Limb (tissue), 2 donors: ENCODE data around the gene KIR3DL3.
"Not testable (repeated sequence)": the region's sequence is repeated elsewhere in the genome, so short reads cannot be mapped to it uniquely, and the experiment has no call there.

Experiments
- DNase-seq, 2 donors: peaks; one replicate each; pipeline ENCODE4 v3.0.0-alpha.2; 2016; ENCODE audit errors: extremely low spot score in 2 of 2

The KIR3DL3 gene

GRCh38 chr19:54729416-54730188 is 5.4 kb downstream of the KIR3DL3 start:
- DNase-seq: no peak

DNA sequence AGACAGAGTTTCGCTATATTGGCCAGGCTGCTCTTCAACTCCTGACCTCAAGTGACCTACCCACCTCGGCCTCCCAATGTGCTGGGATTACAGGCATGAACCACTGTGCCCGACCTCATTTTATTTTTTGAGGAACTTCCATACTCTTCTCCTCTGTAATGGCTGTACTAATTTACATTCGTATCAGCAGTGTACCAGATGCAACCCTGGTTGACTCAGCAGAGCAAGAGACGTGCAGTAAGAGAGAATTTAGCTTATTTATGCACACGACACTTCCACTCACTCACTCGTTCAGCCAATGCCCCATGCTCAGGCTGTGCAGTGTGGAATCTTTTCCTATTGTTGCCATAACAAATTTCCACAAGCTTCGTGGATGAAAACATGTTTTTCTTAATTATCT is 6.9 kb downstream of the KIR3DL3 start:
- no peak for DNase-seq

DNA sequence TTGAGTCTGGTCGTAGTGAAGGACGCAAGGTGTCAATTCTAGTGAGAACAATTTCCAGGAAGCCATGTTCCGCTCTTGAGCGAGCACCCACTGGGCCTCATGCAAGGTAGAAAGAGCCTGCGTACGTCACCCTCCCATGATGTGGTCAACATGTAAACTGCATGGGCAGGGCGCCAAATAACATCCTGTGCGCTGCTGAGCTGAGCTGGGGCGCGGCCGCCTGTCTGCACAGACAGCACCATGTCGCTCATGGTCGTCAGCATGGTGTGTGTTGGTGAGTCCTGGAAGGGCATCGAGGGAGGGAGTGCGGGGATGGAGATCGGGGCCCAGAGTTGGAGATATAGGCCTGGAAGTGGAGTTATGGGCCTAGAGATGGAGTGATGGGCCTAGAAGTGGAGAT is 14.1 kb downstream of the KIR3DL3 start, which contains the start of gene KIR2DL3:
KIR2DL3 (plus strand) TSS at position 208 of the 400 bp plus-strand sequence; CDS start at position 241, 33 bp downstream.
- DNase-seq: not testable (repeated sequence)

DNA sequence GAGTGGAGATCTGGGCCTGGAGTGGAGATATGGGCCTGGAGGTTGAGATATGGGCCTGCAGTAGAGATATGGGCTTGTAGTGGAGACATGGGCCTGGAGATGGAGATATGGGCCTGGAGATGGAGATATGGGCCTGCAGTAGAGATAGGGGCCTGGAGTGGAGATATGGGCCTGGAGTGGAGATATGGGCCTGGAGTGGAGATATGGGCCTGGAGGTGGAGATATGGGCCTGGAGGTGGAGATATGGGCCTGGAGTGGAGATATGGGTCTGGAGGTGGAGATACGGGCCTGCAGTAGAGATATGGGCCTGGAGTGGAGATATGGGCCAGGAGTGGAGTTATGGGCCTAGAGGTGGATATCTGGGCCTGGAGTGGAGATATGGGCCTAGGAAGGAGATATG is 14.5 kb downstream of the KIR3DL3 start:
- no peak for DNase-seq

DNA sequence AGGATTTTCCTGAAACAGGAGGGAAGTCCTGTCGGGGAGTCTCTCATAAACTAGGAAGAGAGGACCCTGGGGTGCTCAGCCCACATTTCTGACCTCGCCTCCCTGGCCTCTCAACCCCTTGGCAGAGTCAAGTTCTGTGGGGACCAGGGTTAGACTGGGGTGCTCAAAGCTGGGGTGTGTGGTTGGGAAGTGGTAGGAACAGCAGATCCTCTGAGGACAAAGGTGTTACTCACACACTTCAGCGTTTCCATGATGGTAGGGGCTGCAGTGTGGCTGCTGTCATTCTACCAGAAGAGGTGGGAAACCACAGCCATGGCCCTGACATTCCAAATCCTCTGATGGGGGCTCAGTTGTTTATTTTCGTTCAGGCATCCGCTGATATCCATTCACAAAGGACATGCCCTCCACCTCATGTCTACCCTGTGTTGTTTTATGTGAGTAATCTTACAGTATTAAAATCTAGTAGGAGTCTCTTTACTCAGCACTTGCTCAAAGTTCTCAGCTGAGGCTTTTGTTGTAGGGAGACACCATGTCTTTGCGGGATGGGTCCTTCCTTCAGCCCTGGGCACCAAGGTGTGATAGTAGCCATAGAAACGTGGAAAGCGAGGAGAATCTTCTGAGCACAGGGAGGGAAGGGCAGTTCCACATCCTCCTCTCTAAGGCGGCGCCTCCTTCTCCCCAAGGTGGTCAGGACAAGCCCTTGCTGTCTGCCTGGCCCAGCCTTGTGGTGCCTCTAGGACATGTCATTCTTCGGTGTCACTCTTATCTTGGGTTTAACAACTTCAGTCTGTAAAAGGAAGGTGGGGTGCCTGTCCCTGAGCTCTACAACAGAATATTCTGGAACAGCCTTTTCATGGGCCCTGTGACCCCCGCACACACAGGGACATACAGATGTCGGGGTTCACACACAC is 15.6 kb downstream of the KIR3DL3 start:
- no peak for DNase-seq

DNA sequence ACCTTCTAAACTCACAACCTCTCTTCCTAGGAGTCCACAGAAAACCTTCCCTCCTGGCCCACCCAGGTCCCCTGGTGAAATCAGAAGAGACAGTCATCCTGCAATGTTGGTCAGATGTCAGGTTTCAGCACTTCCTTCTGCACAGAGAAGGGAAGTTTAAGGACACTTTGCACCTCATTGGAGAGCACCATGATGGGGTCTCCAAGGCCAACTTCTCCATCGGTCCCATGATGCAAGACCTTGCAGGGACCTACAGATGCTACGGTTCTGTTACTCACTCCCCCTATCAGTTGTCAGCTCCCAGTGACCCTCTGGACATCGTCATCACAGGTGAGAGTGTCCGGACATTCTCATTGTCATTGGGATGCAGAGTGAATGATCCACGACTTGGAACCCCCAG is 17.7 kb downstream of the KIR3DL3 start:
- DNase-seq: not testable (repeated sequence)

GRCh38 chr19:54744080-54744479 is 19.8 kb downstream of the KIR3DL3 start:
- not testable (repeated sequence) for DNase-seq

DNA sequence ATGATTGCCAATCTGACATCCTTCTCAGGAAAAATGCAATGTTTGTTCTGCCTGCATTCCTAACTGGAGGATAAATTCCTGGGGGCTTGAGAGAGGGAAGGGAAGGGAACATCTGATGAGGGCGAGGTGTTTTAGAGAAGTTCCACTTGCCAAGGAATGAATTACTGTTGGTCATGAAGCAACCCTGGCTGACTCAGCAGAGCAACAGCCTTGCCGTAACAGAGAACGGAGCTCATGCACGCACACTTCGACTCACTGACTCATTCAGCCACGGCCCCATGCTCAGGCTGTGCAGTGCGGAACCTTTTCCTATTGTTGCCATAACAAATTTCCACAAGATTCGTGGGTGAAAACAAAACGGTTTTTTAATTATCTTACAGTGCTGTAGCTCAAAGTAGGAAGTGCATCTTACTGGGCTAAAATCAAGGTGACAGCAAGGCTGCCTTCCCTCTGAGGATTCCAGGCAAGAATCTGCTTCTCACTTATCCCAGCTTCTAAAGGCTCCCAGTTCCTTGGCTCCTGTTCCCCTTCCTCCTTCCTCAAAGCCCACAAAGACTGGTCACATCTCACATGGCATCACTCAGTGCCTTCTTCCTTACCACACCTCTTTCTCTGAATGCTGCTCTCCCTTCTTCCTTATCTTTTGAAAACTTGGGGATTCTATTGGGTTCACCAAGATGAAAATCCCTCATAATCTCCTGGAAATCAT is 23.5 kb downstream of the KIR3DL3 start:
- DNase-seq: not testable (repeated sequence)

DNA sequence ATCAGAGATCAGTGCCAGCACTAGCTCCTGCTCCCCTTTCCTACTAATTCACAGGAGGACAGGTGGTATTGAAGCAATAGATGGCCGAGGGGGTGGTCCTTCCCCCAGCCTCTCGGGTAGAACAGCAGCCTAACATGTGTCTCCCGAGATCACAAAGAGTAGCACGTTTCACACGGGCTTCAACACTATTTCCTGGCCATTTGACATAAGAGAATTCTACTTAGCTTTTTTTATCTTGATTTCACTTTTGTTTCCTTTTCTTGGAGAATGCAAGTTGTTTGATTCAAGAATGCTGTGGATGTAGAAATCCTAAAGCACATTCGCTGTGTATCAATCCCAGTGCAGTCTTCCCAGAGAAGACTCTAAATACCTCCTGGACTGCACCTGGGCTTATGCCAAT is 26.0 kb downstream of the KIR3DL3 start:
- DNase-seq: not testable (repeated sequence)

DNA sequence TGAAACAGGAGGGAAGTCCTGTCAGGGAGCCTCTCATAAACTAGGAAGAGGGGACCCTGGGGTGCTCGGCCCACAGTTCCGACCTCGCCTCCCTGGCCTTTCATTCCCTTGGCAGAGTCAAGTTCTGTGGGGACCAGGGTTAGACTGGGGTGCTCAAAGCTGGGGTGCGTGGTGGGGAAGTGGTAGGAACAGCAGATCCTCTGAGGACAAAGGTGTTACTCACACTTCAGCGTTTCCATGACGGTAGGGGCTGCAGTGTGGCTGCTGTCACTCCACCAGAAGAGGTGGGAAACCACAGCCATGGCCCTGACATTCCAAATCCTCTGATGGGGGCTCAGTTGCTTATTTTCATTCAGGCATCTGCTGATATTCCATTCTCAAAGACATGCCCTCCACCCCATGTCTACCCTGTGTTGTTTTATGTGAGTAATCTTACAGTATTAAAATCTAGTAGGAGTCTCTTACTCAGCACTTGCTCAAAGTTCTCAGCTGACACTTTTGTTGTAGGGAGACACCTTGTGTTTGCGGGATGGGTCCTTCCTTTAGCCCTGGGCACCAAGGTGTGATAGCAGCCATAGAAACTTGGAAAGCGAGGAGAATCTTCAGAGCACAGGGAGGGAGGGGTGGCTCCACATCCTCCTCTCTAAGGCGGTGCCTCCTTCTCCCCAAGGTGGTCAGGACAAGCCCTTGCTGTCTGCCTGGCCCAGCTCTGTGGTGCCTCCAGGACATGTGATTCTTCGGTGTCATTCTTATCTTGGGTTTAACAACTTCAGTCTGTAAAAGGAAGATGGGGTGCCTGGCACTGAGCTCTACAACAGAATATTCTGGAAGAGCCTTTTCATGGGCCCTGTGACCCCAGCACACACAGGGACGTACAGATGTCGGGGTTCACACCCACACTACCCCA is 32.2 kb downstream of the KIR3DL3 start:
- DNase-seq: not testable (repeated sequence)

DNA sequence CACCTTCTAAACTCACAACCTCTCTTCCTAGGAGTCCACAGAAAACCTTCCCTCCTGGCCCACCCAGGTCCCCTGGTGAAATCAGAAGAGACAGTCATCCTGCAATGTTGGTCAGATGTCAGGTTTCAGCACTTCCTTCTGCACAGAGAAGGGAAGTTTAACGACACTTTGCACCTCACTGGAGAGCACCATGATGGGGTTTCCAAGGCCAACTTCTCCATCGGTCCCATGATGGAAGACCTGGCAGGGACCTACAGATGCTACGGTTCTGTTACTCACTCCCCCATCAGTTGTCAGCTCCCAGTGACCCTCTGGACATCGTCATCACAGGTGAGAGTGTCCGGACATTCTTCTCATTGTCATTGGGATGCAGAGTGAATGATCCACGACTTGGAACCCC is 34.3 kb downstream of the KIR3DL3 start:
- not testable (repeated sequence) for DNase-seq

DNA sequence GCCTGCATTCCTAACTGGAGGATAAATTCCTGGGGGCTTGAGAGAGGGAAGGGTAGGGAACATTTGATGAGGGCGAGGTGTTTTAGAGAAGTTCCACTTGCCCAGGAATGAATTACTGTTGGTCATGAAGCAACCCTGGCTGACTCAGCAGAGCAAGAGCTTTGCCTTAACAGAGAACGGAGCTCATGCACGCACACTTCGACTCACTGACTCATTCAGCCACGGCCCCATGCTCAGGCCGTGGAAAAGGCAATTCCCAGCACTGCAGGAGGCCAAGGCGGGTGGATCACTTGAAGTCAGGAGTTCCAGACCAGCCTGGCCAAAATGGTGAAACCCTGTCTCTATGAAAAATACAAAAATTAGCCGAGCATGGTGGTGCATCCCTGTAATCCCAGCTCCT is 40.0 kb downstream of the KIR3DL3 start:
- DNase-seq: not testable (repeated sequence)

DNA sequence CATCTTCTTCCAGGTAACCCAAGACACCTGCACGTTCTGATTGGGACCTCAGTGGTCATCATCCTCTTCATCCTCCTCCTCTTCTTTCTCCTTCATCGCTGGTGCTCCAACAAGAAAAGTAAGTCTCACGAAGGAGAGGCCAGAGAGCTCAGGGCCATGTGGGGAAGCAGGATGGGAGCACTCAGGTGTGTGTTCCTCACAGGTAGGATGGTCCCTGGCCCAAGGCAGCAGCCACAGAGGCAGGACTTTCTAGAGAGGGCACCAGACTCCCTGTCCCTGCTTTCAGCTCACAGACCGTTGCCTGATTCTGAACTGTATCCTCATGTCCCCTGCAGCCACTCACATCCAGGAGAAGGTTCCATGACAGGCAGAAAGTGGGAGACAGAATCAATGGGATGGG is 42.2 kb downstream of the KIR3DL3 start:
- DNase-seq: not testable (repeated sequence)

DNA sequence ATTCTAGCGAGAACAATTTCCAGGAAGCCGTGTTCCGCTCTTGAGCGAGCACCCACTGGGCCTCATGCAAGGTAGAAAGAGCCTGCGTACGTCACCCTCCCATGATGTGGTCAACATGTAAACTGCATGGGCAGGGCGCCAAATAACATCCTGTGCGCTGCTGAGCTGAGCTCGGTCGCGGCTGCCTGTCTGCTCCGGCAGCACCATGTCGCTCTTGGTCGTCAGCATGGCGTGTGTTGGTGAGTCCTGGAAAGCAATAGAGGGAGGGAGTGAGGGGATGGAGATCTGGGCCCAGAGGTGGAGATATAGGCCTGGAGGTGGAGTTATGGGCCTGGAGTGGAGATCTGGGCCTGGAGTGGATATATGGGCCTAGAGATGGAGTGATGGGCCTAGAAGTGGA is 45.4 kb downstream of the KIR3DL3 start, which contains the start of gene KIR2DL1:
KIR2DL1 (plus strand) TSS at position 148 of the 400 bp plus-strand sequence; CDS start at position 206, 58 bp downstream.
- not testable (repeated sequence) for DNase-seq

- not testable (repeated sequence) for DNase-seq
Measured at GRCh38 chr19:54770511-54770910, 46.3 kb downstream of the KIR3DL3 start.

DNA sequence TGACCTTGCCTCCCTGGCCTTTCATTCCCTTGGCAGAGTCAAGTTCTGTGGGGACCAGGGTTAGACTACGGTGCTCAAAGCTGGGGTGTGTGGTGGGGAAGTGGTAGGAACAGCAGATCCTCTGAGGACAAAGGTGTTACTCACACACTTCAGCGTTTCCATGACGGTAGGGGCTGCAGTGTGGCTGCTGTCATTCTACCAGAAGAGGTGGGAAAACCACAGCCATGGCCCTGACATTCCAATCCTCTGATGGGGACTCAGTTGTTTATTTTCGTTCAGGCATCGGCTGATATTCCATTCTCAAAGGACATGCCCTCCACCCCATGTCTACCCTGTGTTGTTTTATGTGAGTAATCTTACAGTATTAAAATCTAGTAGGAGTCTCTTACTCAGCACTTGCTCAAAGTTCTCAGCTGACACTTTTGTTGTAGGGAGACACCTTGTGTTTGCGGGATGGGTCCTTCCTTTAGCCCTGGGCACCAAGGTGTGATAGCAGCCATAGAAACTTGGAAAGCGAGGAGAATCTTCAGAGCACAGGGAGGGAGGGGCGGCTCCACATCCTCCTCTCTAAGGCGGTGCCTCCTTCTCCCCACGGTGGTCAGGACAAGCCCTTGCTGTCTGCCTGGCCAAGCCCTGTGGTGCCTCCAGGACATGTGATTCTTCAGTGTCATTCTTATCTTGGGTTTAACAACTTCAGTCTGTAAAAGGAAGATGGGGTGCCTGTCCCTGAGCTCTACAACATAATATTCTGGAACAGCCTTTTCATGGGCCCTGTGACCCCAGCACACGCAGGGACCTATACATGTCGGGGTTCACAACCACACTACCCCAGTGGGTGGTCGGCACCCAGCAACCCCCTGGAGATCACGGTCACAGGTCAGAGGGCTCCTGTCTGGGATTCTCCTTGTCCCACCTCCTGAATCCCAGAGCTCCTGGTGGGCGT is 47.0 kb downstream of the KIR3DL3 start:
- DNase-seq: not testable (repeated sequence)

DNA sequence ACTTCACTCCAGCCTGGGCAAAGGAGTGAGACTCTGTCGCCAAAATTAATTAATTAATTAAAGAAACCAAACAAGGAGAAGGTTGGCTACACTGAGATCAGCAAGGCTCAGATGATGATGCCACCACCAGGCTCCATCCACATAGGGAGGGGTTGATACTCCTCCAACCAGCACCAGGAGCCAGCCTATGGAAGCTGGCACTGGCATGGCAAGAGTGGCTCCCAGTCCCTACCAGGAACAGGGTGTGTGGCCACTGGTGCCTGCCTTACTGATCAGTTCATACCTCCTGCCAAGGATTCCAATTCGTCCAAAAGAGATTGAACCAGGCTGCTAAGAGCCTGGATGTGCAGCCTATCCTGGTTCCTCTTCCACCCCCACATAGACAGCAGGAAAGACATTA is 48.4 kb downstream of the KIR3DL3 start:
- not testable (repeated sequence) for DNase-seq

- not testable (repeated sequence) for DNase-seq
Measured at GRCh38 chr19:54775095-54775815, 51.0 kb downstream of the KIR3DL3 start.

DNA sequence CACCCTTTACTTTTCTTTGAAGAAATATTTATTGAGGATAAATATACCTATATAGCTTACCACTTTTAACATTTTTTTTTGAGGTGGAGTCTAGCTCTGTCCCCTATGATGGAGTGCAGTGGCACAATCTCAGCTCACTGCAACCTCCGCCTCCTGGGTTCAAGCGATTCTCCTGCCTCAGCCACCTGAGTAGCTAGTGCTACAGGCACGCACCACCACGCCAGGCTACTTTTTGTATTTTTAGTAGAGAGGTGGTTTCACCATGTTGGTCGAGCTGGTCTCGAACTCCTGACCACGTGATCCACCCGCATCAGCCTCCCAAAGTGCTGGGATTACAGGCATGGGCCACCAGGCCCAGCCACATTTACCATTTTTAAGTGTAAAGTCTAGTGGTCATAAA is 51.6 kb downstream of the KIR3DL3 start:
- DNase-seq: not testable (repeated sequence)
